ENCODE results near the gene METRNL.

The METRNL gene

GRCh38 chr17:83070800-83071341, 8.5 kb upstream of the METRNL start:
- no peak for TF ChIP-seq FOXP2 (optimal IDR thresholded peaks at IDR 0.05; ENCODE audit: borderline replicate concordance, extremely low read depth, extremely low read length, insufficient read depth)
- no peak for TF ChIP-seq SIN3A (IDR thresholded peaks at IDR 0.05; ENCODE audit: borderline replicate concordance, insufficient read depth, low read length)

- no peak for TF ChIP-seq TAF1 (IDR thresholded peaks at IDR 0.05; ENCODE audit: borderline replicate concordance, insufficient read depth, low read length)
- no peak for TF ChIP-seq REST (IDR thresholded peaks at IDR 0.05; ENCODE audit: insufficient read depth in 1 of 2, low read depth in 2 of 2, low read length in 2 of 2)
- no peak for TF ChIP-seq POLR2AphosphoS5 (IDR thresholded peaks at IDR 0.05; ENCODE audit: low read depth, low read length)
- no peak for TF ChIP-seq SIN3A (IDR thresholded peaks at IDR 0.05; ENCODE audit: borderline replicate concordance, insufficient read depth, low read length)
- no peak for TF ChIP-seq FOXP2 (optimal IDR thresholded peaks at IDR 0.05; ENCODE audit: borderline replicate concordance, extremely low read depth, extremely low read length, insufficient read depth)
Measured at GRCh38 chr17:83071365-83071764, 8.0 kb upstream of the METRNL start.

GRCh38 chr17:83071966-83072562, 7.3 kb upstream of the METRNL start:
- TF ChIP-seq SIN3A (IDR thresholded peaks at IDR 0.05; ENCODE audit: borderline replicate concordance, insufficient read depth, low read length) (no peak), TAF1 (IDR thresholded peaks at IDR 0.05; ENCODE audit: borderline replicate concordance, insufficient read depth, low read length) (no peak), POLR2AphosphoS5 (IDR thresholded peaks at IDR 0.05; ENCODE audit: low read depth, low read length) (no peak), FOXP2 (optimal IDR thresholded peaks at IDR 0.05; ENCODE audit: borderline replicate concordance, extremely low read depth, extremely low read length, insufficient read depth) (no peak), REST (IDR thresholded peaks at IDR 0.05; ENCODE audit: insufficient read depth in 1 of 2, low read depth in 2 of 2, low read length in 2 of 2) (no peak)

GRCh38 chr17:83072600-83073358, 6.6 kb upstream of the METRNL start:
- TF ChIP-seq FOXP2 (optimal IDR thresholded peaks at IDR 0.05; ENCODE audit: borderline replicate concordance, extremely low read depth, extremely low read length, insufficient read depth) = no peak
- TF ChIP-seq SIN3A (IDR thresholded peaks at IDR 0.05; ENCODE audit: borderline replicate concordance, insufficient read depth, low read length) = no peak
- TF ChIP-seq POLR2AphosphoS5 (IDR thresholded peaks at IDR 0.05; ENCODE audit: low read depth, low read length) = no peak
- TF ChIP-seq REST (IDR thresholded peaks at IDR 0.05; ENCODE audit: insufficient read depth in 1 of 2, low read depth in 2 of 2, low read length in 2 of 2) = no peak
- no peak for TF ChIP-seq TAF1 (IDR thresholded peaks at IDR 0.05; ENCODE audit: borderline replicate concordance, insufficient read depth, low read length)

- TF ChIP-seq POLR2AphosphoS5 (IDR thresholded peaks at IDR 0.05; ENCODE audit: low read depth, low read length) (no peak), FOXP2 (optimal IDR thresholded peaks at IDR 0.05; ENCODE audit: borderline replicate concordance, extremely low read depth, extremely low read length, insufficient read depth) (no peak), REST (IDR thresholded peaks at IDR 0.05; ENCODE audit: insufficient read depth in 1 of 2, low read depth in 2 of 2, low read length in 2 of 2) (no peak), TAF1 (IDR thresholded peaks at IDR 0.05; ENCODE audit: borderline replicate concordance, insufficient read depth, low read length) (no peak), SIN3A (IDR thresholded peaks at IDR 0.05; ENCODE audit: borderline replicate concordance, insufficient read depth, low read length) (no peak)
Measured at GRCh38 chr17:83073389-83074063, 5.9 kb upstream of the METRNL start.
